HG03025 (cell line): ENCODE measurements around the gene GOLGB1.
"Not testable (repeated sequence)": the region's sequence is repeated elsewhere in the genome, so short reads cannot be mapped to it uniquely, and the experiment has no call there.

Source experiments
- ATAC-seq: cut with Tn5 transposase; IDR thresholded peaks from one replicate; pipeline ENCODE4 v1.9.1; 2021; ENCODE audit warnings: mild to moderate bottlenecking, moderate library complexity; ENCODE audit not compliant: unreplicated experiment, low FRiP score

The GOLGB1 gene

GRCh38 chr3:121749276-121750086 is at the start of gene GOLGB1:
Gene GOLGB1, minus strand, starts transcription at chr3:121749741. Its CDS starts 18,770 bp downstream, at chr3:121730971.
- peak; percentile 95 for ATAC-seq

DNA sequence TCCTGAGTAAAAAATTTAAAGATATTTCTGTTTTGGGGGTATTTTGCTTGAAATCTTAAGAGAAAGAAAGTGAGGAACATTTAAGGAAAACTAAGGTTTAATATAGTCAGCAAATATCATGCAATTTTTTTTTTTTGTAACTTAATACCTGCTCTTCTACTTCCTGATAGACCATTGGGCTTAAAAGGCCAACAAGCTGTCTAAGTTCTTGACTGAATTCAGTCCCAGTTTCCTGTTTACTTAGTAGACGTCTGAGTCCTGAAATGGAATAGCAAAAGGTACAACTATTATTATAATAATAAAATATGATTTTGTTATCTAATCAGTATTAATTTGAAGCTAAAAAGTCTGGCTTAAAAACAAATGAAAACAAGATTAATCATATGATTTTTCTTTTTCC is 47.4 kb upstream of the GOLGB1 start:
- ATAC-seq, result no peak

DNA sequence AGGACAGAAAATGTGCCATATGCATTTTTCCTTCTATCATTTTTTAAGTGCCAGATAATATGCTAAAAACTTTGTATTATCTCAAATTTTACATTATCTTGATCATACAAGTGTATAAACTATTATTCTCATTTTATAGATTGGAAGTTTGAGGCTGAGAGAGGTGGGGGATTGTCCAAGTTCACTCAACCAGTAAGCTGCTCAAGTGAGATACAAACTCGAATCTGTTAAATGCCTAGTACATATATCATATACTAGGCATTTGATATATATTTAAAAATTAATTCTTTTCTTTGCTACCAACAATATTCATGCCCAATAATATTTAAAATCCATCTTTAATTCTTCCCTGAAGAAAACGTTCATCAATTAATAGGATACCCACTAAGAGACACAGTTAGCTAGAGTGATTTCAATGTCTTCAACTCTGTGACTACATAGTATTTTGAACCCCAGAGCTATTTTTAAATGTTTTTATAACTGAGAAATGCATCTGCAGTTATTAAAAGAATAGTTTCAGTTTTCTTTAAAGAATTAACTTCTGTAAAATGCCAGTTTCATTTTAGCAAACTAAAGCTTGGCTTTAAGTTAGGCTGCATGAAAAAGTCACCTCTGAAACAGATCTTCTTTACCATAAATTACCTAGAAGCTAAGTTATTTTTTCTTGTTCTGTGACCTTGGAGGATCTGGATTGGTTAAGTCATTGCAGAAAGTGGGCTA is 44.9 kb upstream of the GOLGB1 start:
- no peak for ATAC-seq

DNA sequence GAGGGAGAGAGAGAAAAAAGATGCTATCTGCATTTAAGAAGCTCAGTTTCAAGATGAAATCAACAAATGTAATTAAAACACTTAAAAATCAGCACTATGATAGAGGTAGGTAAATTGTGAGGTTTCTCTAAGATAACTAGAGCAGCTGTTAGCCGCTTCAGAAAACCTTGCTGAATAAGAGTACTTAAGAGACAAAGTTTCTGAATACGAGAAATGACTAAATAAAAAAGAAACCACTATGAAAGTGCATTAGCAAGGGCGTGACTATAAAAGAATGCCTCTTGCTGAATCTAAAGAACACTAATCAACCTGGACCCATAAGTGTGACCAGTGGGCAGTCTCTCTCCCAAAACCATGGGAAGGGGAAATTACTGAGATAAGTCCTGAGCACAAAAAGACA is 43.5 kb upstream of the GOLGB1 start:
- ATAC-seq, result peak; percentile 47

DNA sequence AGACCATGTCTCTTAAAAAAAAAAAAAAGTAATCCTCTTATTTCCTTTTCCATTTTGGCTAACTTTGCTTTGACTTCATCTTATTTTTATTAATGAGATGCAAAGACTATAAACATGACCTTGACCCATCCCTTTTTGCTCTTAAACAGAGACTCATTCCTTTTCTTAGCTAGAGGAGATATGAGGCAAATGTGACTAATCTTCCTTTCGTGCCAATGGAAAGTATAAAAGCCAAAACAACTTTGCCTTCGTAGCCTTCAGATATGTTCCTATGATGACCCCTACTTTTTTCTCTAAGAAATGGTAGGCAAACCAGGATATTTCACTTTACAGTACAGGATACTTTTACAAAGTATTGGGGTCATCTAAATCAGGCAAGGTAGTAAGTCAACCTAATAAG is 36.9 kb upstream of the GOLGB1 start:
- ATAC-seq, result no peak

GRCh38 chr3:121782784-121783183 is 33.2 kb upstream of the GOLGB1 start:
- ATAC-seq, result not testable (repeated sequence)

- ATAC-seq, result no peak
Observed at GRCh38 chr3:121781611-121782010, 32.1 kb upstream of the GOLGB1 start.

DNA sequence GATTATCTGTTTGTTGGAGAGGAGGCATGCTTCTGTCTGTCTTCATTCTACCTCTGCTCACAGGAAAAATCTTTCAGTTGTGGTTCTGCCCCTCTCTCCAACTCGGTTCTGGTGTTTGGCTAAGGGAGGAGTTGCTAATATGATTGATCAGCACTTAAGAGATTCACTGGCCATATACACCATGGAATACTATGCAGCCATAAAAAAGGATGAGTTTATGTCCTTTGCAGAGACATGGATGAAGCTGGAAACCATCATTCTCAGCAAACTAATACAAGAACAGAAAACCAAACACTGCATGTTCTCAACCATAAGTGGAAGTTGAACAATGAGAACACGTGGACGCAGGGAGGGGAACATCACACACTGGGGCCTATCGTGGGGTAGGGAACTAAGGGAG is 25.6 kb upstream of the GOLGB1 start:
- not testable (repeated sequence) for ATAC-seq

DNA sequence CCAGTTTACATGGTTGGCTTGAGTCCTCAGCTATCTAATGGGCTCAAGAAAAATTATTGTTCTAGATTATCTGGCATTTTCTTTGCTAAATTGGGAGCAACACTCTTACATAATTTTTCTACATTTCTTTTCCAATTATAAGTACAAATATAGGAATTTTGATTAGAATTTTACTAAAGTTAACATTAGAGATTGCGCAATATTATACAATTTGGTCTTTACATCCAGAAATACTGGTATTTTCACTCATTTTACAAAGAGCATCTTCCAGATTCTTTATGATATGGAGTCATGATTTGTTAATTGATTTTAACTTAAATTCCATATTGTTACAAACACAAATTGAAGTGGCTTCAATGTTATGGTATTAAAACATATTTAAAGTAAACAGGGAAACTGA is 19.7 kb upstream of the GOLGB1 start:
- ATAC-seq, result no peak

GRCh38 chr3:121768452-121768851 is 18.9 kb upstream of the GOLGB1 start:
- ATAC-seq, result no peak

- ATAC-seq, result no peak
Observed at GRCh38 chr3:121759541-121760202, 10.1 kb upstream of the GOLGB1 start.

DNA sequence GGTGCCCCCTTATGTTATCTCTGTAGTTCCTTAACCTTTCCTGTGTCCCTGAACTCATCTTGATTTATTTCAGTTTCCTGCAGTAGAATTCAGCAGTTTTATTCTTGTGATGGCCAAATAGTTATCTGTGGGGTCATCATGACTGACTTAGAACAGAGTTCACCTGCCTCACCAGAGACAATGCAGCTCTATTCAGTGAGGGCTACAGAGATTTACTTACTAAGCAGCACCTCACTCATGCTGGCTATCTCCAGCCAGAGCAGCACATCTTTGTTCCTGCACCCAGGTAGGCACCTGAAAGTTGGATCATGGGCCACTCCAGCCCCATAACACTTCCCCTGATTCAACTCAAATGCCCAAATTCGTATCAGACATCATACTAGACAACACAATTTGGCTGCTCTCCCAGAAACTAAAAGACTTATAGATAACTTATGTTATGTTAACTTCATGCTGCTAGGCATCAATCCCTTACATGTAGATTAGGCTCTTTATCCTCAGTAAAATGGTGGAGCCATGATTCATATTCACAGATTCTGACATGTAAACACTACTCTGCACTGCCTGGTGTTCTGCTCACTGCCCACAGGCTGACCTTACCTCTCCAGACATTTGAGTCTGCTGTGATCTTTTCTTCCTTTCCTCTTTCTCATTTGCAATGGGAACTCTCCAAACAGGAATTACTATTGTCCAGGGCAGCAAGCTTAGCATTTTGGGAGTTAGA is 9.3 kb upstream of the GOLGB1 start:
- ATAC-seq, result no peak

DNA sequence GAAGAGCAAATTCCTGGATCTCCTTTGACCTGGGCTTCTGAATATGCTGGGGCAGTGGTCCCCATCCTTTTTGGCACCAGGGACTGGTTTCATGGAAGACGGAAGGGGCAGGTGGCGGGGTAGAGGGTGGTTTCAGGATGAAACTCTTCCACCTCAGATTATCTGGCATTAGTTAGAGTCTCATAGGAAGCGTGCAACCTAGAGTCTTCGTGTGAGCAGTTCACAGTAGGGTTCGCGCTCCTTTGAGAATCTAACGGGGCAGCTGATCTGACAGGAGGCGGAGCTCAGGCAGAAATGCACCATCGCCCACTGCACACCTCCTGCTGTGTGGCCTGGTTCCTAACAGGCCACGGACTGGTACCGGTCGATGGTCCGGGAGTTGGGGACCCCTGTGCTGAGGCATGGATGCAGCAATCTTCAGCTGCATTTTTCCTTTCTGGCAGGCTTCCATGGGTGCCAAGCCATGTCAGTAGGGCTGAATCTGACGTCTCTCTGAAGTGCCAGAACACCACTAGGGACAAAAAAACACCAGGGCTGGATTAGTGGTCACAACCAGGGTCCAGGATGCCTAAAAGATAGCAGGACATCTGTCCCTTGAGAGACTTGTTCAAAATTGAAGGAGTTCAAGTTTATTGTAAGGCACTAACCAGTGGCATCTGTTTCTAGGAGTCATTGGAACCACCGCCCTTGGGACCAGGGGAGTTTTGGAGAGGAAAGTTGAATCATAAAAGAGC is 8.4 kb upstream of the GOLGB1 start:
- no peak for ATAC-seq

DNA sequence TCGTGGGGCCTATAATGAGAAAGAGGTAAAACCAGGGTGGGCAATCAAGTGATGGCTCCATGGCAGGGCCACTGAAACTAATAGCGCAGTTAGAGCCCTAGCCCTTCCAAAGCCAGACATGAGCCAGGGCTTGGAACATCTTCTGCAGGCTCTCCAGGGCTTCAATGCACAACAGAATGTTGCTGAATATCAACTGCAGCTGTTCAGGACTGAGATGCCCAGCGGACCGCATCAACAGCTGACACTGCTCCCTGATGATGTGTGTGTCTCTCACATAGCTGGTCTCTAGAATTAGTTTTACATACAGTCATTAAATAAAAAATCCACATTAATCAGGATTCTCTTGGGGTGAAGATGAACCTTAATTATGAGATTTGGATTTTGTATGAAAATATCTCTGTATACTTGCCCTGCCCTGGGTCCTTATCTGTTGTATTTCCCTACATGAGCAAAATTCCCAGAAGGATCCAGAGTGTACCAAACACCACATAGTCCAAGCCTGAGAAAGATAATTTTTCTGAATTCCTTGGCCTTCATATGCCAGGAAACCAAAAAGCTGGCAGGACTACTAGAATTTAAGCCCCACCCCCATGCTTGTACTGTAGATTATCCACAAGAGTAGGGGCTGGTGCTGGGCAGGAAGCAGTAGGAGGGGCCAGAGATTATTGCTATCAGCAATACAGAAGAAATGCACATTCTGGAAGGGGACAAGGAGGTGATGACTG is 7.7 kb upstream of the GOLGB1 start:
- no peak for ATAC-seq

GRCh38 chr3:121752772-121753171 is 3.2 kb upstream of the GOLGB1 start:
- no peak for ATAC-seq

- ATAC-seq, result no peak
Observed at GRCh38 chr3:121752261-121752660, 2.7 kb upstream of the GOLGB1 start.

- no peak for ATAC-seq
Observed at GRCh38 chr3:121750087-121750415, 510 bp upstream of the GOLGB1 start.

GRCh38 chr3:121748680-121749275 is 763 bp downstream of the GOLGB1 start:
- no peak for ATAC-seq

DNA sequence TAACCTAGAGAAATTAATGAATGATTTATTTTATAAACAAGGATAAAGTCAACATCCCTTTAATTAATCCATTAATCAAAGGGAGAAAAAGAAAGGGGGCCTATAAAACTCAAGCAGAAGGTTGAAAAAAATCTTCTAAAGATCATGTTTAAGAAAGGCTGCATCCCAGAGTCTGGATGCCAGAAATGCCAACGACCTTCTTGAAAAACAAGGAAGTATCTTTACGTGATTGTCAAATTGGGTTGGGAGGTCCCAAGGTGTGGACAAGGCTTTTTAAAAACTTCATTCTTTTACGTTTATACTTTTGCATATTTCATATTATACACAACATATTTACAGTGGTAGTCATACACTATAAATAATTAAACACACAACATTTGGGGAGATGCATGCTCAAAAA is 1.6 kb downstream of the GOLGB1 start:
- ATAC-seq, result no peak
